H9 (cell line): Measurements from ENCODE around the gene CEP97. TPM values are rescaled to one million over a fixed set of nuclear protein-coding genes. Genes with fewer than 3 reads are reported as not detected.
A peak's percentile ranks its signal among the peaks of the same experiment; 100 is the strongest.

Experiments used
- DNase-seq: peaks from one replicate; pipeline ENCODE4 v3.0.0-alpha.2; 2017
- H2AFZ ChIP-seq: one replicate; pipeline ENCODE4 v1.6.1; 2013; ENCODE audit warnings: mild to moderate bottlenecking, low read length, control low read depth, moderate library complexity
- H2AK5ac ChIP-seq: 2 replicates; pipeline ENCODE4 v1.6.1; 2013; ENCODE audit warnings: low read length, control low read depth, mixed read lengths; ENCODE audit not compliant: insufficient read length
- H2BK120ac ChIP-seq: one replicate; pipeline ENCODE4 v1.6.1; 2013; ENCODE audit warnings: low read depth, mild to moderate bottlenecking, low read length, control low read depth, inconsistent platforms; ENCODE audit not compliant: poor library complexity, severe bottlenecking
- H2BK12ac ChIP-seq: 2 replicates; pipeline ENCODE4 v1.6.1; 2013; ENCODE audit warnings: low read length, control low read depth, mixed read lengths, low read depth; ENCODE audit not compliant: insufficient read length
- H2BK15ac ChIP-seq: 2 replicates; pipeline ENCODE4 v1.6.1; 2013; ENCODE audit warnings: low read depth, low read length, control low read depth
- H2BK20ac ChIP-seq: one replicate; pipeline ENCODE4 v1.6.1; 2013; ENCODE audit warnings: low read depth, mild to moderate bottlenecking, low read length, control low read depth, inconsistent platforms; ENCODE audit not compliant: poor library complexity, severe bottlenecking
- H2BK5ac ChIP-seq: 2 replicates; pipeline ENCODE4 v1.6.1; 2013; ENCODE audit warnings: low read length, control low read depth, mixed read lengths; ENCODE audit not compliant: insufficient read length
- H3K14ac ChIP-seq: 2 replicates; pipeline ENCODE4 v1.6.1; 2013; ENCODE audit warnings: low read length, control low read depth; ENCODE audit not compliant: insufficient read depth
- H3K18ac ChIP-seq: 2 replicates; pipeline ENCODE4 v1.6.1; 2013; ENCODE audit warnings: low read depth, mild to moderate bottlenecking, mixed read lengths, low read length, control low read depth; ENCODE audit not compliant: insufficient read length
- H3K23ac ChIP-seq: 2 replicates; pipeline ENCODE4 v1.6.1; 2013; ENCODE audit warnings: low read length, control low read depth, mixed read lengths, low read depth; ENCODE audit not compliant: insufficient read length
- H3K23me2 ChIP-seq: 2 replicates; pipeline ENCODE4 v1.6.1; 2013; ENCODE audit warnings: low read depth, mild to moderate bottlenecking, mixed read lengths, low read length, control low read depth; ENCODE audit not compliant: insufficient read length, poor library complexity, severe bottlenecking
- H3K27ac ChIP-seq: 2 replicates; pipeline ENCODE4 v1.5.1; 2013; ENCODE audit warnings: low read length, control low read depth, mixed read lengths, low read depth; ENCODE audit not compliant: insufficient read length
- H3K27me3 ChIP-seq: 2 replicates; pipeline ENCODE4 v1.6.1; 2013; ENCODE audit warnings: low read length, control low read depth, inconsistent platforms; ENCODE audit not compliant: insufficient read depth
- H3K4ac ChIP-seq: 2 replicates; pipeline ENCODE4 v1.6.1; 2013; ENCODE audit warnings: low read depth, mild to moderate bottlenecking, control low read depth, inconsistent platforms, low read length, moderate library complexity
- H3K4me1 ChIP-seq: 2 replicates; pipeline ENCODE4 v1.6.1; 2013; ENCODE audit warnings: low read length, control low read depth, inconsistent platforms; ENCODE audit not compliant: insufficient read depth
- H3K4me2 ChIP-seq: 2 replicates; pipeline ENCODE4 v1.6.1; 2013; ENCODE audit warnings: low read length, control low read depth, mixed read lengths; ENCODE audit not compliant: insufficient read length, insufficient read depth
- H3K56ac ChIP-seq: 2 replicates; pipeline ENCODE4 v1.6.1; 2013; ENCODE audit warnings: low read depth, mild to moderate bottlenecking, mixed read lengths, low read length, control low read depth; ENCODE audit not compliant: insufficient read length
- H3K79me1 ChIP-seq: 2 replicates; pipeline ENCODE4 v1.6.1; 2013; ENCODE audit warnings: low read depth, mild to moderate bottlenecking, moderate library complexity, low read length, control low read depth, inconsistent platforms; ENCODE audit not compliant: insufficient read depth, poor library complexity, severe bottlenecking
- H3K79me2 ChIP-seq: 2 replicates; pipeline ENCODE4 v1.6.1; 2013; ENCODE audit warnings: low read length, control low read depth, inconsistent platforms; ENCODE audit not compliant: insufficient read depth
- H3K9ac ChIP-seq: 2 replicates; pipeline ENCODE4 v1.6.1; 2013; ENCODE audit warnings: low read length, control low read depth, mixed read lengths; ENCODE audit not compliant: insufficient read length; ENCODE audit errors: extremely low read depth
- H3K9me3 ChIP-seq: one replicate; pipeline ENCODE4 v1.6.1; 2013; ENCODE audit warnings: low read depth, low read length, inconsistent platforms; ENCODE audit not compliant: control insufficient read depth
- H3T11ph ChIP-seq: one replicate; pipeline ENCODE4 v1.6.1; 2013; ENCODE audit warnings: mild to moderate bottlenecking, low read length, control low read depth, inconsistent platforms
- H4K20me1 ChIP-seq: one replicate; pipeline ENCODE4 v1.6.1; 2013; ENCODE audit not compliant: control insufficient read depth, insufficient read length, insufficient read depth
- H4K5ac ChIP-seq: 2 replicates; pipeline ENCODE4 v1.6.1; 2013; ENCODE audit warnings: low read depth, mild to moderate bottlenecking, mixed read lengths, low read length, control low read depth; ENCODE audit not compliant: insufficient read length
- H4K8ac ChIP-seq: replicated peaks from 2 replicates; pipeline ENCODE4 v1.6.1; 2013; ENCODE audit warnings: low read length, control low read depth, mixed read lengths, low read depth; ENCODE audit not compliant: insufficient read length
- H4K91ac ChIP-seq: 2 replicates; pipeline ENCODE4 v1.6.1; 2013; ENCODE audit warnings: low read depth, mild to moderate bottlenecking, moderate library complexity, mixed read lengths, low read length, control low read depth; ENCODE audit not compliant: insufficient read length
- H3K27ac Mint-ChIP-seq, 3 experiments: 2 replicates in 2 of 3; 3 replicates in 1 of 3; pipeline ENCODE4 v1.8.0; 2020 to 2021; ENCODE audit warnings: mixed read lengths in 3 of 3, mild to moderate bottlenecking in 1 of 3, moderate library complexity in 1 of 3
- H3K27me3 Mint-ChIP-seq: 2 replicates; pipeline ENCODE4 v1.8.0; 2021; ENCODE audit warnings: low read depth, mild to moderate bottlenecking, moderate library complexity, mixed read lengths
- H3K36me3 Mint-ChIP-seq, 3 experiments: 2 replicates in 2 of 3; 3 replicates in 1 of 3; pipeline ENCODE4 v1.8.0; 2020 to 2021; ENCODE audit warnings: low read depth in 3 of 3, mixed read lengths in 3 of 3; ENCODE audit not compliant: insufficient read depth in 1 of 3
- H3K4me1 Mint-ChIP-seq, 2 experiments: 2 replicates each; pipeline ENCODE4 v1.8.0; 2020; ENCODE audit warnings: mixed read lengths in 2 of 2
- H3K4me3 Mint-ChIP-seq, 2 experiments: 2 replicates in 1 of 2; 3 replicates in 1 of 2; pipeline ENCODE4 v1.8.0; 2020 to 2021; ENCODE audit warnings: mild to moderate bottlenecking in 2 of 2, mixed read lengths in 2 of 2, moderate library complexity in 1 of 2
- H3K9me3 Mint-ChIP-seq, 2 experiments: 2 replicates in 1 of 2; 3 replicates in 1 of 2; pipeline ENCODE4 v1.8.0; 2020; ENCODE audit warnings: mild to moderate bottlenecking in 2 of 2, mixed read lengths in 2 of 2, moderate library complexity in 1 of 2
- WGBS: extraction: QIAGEN DNeasy Blood & Tissue Kit; methylation state at CpG from one replicate; pipeline ENCODE4 v1.1.7; 2013; ENCODE audit warnings: missing lambda C conversion rate, low lambda C conversion rate, mixed read lengths; ENCODE audit not compliant: insufficient read length; ENCODE audit errors: extremely low coverage; 5-methylcytosine and 5-hydroxymethylcytosine counted together
- total RNA-seq: library from RNA; stranded (reverse); gene quantifications from 2 replicates; pipeline ENCODE4 v1.2.1, GENCODE V29; 2021
- TF ChIP-seq, protein P1 (sequence below): fragments of 200-600 bp; sonication (generic); conservative IDR thresholded peaks from 3 replicates; pipeline ENCODE4 v1.8.0; 2021; ENCODE audit warnings: antibody characterized with exemption, mild to moderate bottlenecking

Gene CEP97
- total RNA-seq, 1 experiment from 2014 or later: 13.9 TPM

DNA sequence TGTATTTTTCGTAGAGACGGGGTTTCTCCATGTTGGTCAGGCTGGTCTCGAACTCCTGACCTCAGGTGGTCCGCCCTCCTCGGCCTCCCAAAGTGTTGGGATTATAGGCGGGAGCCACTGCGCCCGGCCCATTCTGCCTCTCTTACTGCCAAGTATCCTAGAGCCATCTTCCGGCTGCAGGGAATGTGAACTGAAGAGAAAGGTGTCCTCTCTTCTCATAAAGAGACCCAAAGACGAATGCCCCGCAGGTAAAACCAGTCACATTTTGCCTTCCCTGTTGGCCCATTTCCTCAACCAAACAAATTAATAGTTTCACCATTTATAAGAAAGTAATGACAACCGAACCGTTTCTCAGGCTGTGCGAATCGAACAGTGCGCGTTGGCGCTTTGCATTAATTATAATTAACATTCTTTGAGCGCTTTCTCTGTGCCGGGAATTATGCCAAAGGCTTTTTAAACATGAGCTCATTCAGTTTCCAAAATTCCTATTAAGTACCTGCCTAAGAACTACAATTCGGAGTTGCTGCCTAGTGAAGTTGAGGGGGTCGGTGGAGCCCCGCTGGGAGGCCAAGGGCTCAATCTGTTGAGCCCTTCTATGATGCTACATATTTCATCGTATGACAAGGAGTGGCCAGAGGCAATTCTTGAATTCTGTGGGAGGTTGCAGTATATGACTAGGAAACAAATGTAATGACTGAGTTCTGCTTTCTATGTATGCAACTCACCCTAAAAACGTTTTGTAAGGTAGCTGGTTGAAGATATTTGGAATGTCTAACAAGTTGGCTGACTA, 37.1 kb upstream of the CEP97 start:
- no peak for DNase-seq
- no peaks in the 10 kb centered on the region for H3K9me3 Mint-ChIP-seq
- Histone ChIP-seq H3T11ph (no peak overlapping the region), H3K18ac (no peak overlapping the region), H3K79me2 (peaks cover 16% of the 10 kb centered on the region; the same call in 1 of the 2 replicates), H3K79me1 (no peaks in the 10 kb centered on the region), H2BK15ac (no peak overlapping the region), H3K27me3 (no peaks in the 10 kb centered on the region), H3K4me2 (peak overlapping the region; percentile 84), H4K20me1 (no peaks in the 10 kb centered on the region), H3K23ac (no peak overlapping the region), H2BK20ac (no peak overlapping the region), H2BK120ac (no peak overlapping the region), H3K9me3 (no peaks in the 10 kb centered on the region), H3K56ac (no peak overlapping the region), H3K9ac (no peak overlapping the region), H2BK5ac (no peak overlapping the region), H3K4ac (no peak overlapping the region), H2AFZ (no peak overlapping the region), H4K5ac (no peak overlapping the region), H3K27ac (no peak overlapping the region), H3K14ac (no peak overlapping the region), H2AK5ac (no peak overlapping the region), H3K4me1 (no peaks in the 10 kb centered on the region), H2BK12ac (no peak overlapping the region), H4K8ac (no peak overlapping the region), H4K91ac (no peak overlapping the region), H3K23me2 (peaks cover 10% of the 10 kb centered on the region)
- peaks cover 32 to 38% of the 10 kb centered on the region in 2 experiments for H3K4me1 Mint-ChIP-seq
- peaks cover 27 to 38% (median 36%) of the 10 kb centered on the region in 3 experiments for H3K36me3 Mint-ChIP-seq
- TF ChIP-seq, protein P1, sequence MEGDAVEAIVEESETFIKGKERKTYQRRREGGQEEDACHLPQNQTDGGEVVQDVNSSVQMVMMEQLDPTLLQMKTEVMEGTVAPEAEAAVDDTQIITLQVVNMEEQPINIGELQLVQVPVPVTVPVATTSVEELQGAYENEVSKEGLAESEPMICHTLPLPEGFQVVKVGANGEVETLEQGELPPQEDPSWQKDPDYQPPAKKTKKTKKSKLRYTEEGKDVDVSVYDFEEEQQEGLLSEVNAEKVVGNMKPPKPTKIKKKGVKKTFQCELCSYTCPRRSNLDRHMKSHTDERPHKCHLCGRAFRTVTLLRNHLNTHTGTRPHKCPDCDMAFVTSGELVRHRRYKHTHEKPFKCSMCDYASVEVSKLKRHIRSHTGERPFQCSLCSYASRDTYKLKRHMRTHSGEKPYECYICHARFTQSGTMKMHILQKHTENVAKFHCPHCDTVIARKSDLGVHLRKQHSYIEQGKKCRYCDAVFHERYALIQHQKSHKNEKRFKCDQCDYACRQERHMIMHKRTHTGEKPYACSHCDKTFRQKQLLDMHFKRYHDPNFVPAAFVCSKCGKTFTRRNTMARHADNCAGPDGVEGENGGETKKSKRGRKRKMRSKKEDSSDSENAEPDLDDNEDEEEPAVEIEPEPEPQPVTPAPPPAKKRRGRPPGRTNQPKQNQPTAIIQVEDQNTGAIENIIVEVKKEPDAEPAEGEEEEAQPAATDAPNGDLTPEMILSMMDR: no peak
- no CpG with 5 or more reads among the region's 25 CpGs for WGBS
- peak overlapping the region; percentile 99 to 100 for H3K4me3 Mint-ChIP-seq
- H3K27me3 Mint-ChIP-seq: peaks cover 1% of the 10 kb centered on the region; the same call in 1 of the 2 replicates
- peak overlapping the region; percentile 99 to 100 (median 100); a peak in 4 of 7 replicates for H3K27ac Mint-ChIP-seq
